K562 (cell line): ENCODE results near the gene KLRK1. TPM values are rescaled to one million over a fixed set of nuclear protein-coding genes. Genes with fewer than 3 reads are reported as not detected.

Experiments
- ATAC-seq: fragments of 200-7000 bp; cut with Tn5 transposase; 3 replicates; pipeline ENCODE4 v1.9.1; 2020; ENCODE audit warnings: moderate library complexity
- BruUV-seq: library from RNA; stranded (reverse); fragments of 400-500 nt; replicated peaks from 2 replicates; lab custom pipeline; 2021; lab: Mats Ljungman, UMichigan
- CTCF ChIA-PET: fragments of 300-600 bp; formaldehyde crosslinking; extraction: SDS; loops from one replicate; lab custom pipeline; 2021; ENCODE audit warnings: low intra/inter-chr PET ratio; lab: Yijun Ruan, JAX
- POLR2A ChIA-PET: fragments of 300-600, 350-650 bp; sonication (Branson Sonifier 250); formaldehyde crosslinking; extraction: SDS; loops from one replicate; lab custom pipeline; 2021; ENCODE audit warnings: antibody characterized with exemption, inconsistent platforms; lab: Yijun Ruan, JAX
- DNase-seq, 4 experiments: peaks; one replicate each; pipeline versions ENCODE4 v3.0.0 to v3.0.0-alpha.2; 2011 to 2018; ENCODE audit warnings: low spot score in 3 of 4, mixed read lengths in 3 of 4; ENCODE audit errors: extremely low read depth in 1 of 4
- FAIRE-seq: peaks from 2 replicates; lab custom pipeline; 2011; peaks lifted over from hg19 to GRCh38; lab: Jason Lieb, UNC
- H2AFZ ChIP-seq: 2 replicates; pipeline ENCODE4 v1.6.0; 2011; ENCODE audit warnings: low read depth, low read length, control low read depth, inconsistent platforms
- H3K27ac ChIP-seq: fragments of 200-600 bp; 3 replicates; pipeline ENCODE4 v1.8.0; 2011; ENCODE audit warnings: low read depth, mild to moderate bottlenecking, control low read depth, inconsistent platforms, low read length, moderate library complexity, mixed read lengths; ENCODE audit errors: extremely low read depth
- H3K27me3 ChIP-seq, 2 experiments: fragments of 300-600 bp in 1 of 2; 2 replicates in 1 of 2; 3 replicates in 1 of 2; pipeline versions ENCODE4 v1.6.0 to v1.8.0; 2011; ENCODE audit warnings: inconsistent platforms in 2 of 2, low read length in 2 of 2, mild to moderate bottlenecking in 1 of 2, mixed read lengths in 1 of 2, moderate library complexity in 1 of 2; ENCODE audit not compliant: control insufficient read depth in 2 of 2, insufficient read depth in 2 of 2
- H3K36me3 ChIP-seq: fragments of 300-600 bp; 3 replicates; pipeline ENCODE4 v1.8.0; 2011; ENCODE audit warnings: mild to moderate bottlenecking, low read length, inconsistent platforms; ENCODE audit not compliant: control insufficient read depth, insufficient read depth
- H3K4me1 ChIP-seq, 2 experiments: fragments of 200-600 bp in 1 of 2; replicated peaks in 1 of 2; 2 replicates in 1 of 2; 3 replicates in 1 of 2; pipeline versions ENCODE4 v1.5.1 to v1.8.0; 2011; ENCODE audit warnings: inconsistent platforms in 2 of 2, low read length in 2 of 2, mild to moderate bottlenecking in 1 of 2, mixed read lengths in 1 of 2, moderate library complexity in 1 of 2; ENCODE audit not compliant: control insufficient read depth in 2 of 2, insufficient read depth in 2 of 2
- H3K4me2 ChIP-seq: 2 replicates; pipeline ENCODE4 v1.6.1; 2011; ENCODE audit warnings: low read length, control low read depth, inconsistent platforms, mixed read lengths; ENCODE audit not compliant: insufficient read depth
- H3K4me3 ChIP-seq: fragments of 200-600 bp; sonication (generic), shearing (Covaris generic); 2 replicates; pipeline ENCODE4 v1.5.1; 2016; ENCODE audit warnings: control low read depth, inconsistent platforms
- H3K79me2 ChIP-seq: fragments of 200-600 bp; 3 replicates; pipeline ENCODE4 v1.8.0; 2011; ENCODE audit warnings: low read length, inconsistent platforms; ENCODE audit not compliant: control insufficient read depth, insufficient read depth
- H3K9ac ChIP-seq, 2 experiments: 2 replicates each; pipeline versions ENCODE4 v1.6.0 to v1.6.1; 2011; ENCODE audit warnings: low read depth in 2 of 2, low read length in 2 of 2, control low read depth in 1 of 2, inconsistent platforms in 1 of 2, mild to moderate bottlenecking in 1 of 2, mixed read lengths in 1 of 2; ENCODE audit not compliant: insufficient read depth in 1 of 2
- H3K9me1 ChIP-seq: one replicate; pipeline ENCODE4 v1.6.0; 2011; ENCODE audit warnings: inconsistent platforms, mild to moderate bottlenecking, low read length, moderate library complexity; ENCODE audit not compliant: control insufficient read depth, insufficient read depth
- H3K9me3 ChIP-seq: replicated peaks from 2 replicates; pipeline ENCODE4 v1.5.1; 2011; ENCODE audit warnings: low read depth, low read length, inconsistent platforms; ENCODE audit not compliant: control insufficient read depth, insufficient read depth
- H4K20me1 ChIP-seq: replicated peaks from 2 replicates; pipeline ENCODE4 v1.6.1; 2011; ENCODE audit warnings: low read length, inconsistent platforms, mixed read lengths; ENCODE audit not compliant: control insufficient read depth, insufficient read depth
- CBX2 ChIP-seq: fragments of 200-600 bp; sonication (generic); IDR thresholded peaks from one replicate; pipeline ENCODE4 v1.6.1; 2012; ENCODE audit warnings: mild to moderate bottlenecking, low read length, inconsistent platforms; ENCODE audit not compliant: insufficient read depth, poor library complexity, severe bottlenecking
- JUN ChIP-seq, 2 experiments: sonication (generic) in 1 of 2; formaldehyde crosslinking in 1 of 2; IDR thresholded peaks; 2 replicates each; pipeline versions ENCODE4 v1.6.1 to v1.8.0; 2012 to 2022; ENCODE audit warnings: borderline replicate concordance in 2 of 2, mild to moderate bottlenecking in 2 of 2, improper control_type of control experiment in 1 of 2, low read depth in 1 of 2, low read length in 1 of 2, missing genetic modification reagents in 1 of 2
- LARP7 ChIP-seq: fragments of 450-650 bp; IDR thresholded peaks from 2 replicates; pipeline ENCODE4 v1.6.1; 2016
- MCM3 ChIP-seq: fragments of 450-650 bp; IDR thresholded peaks from 2 replicates; pipeline ENCODE4 v1.6.1; 2016
- NFE2 ChIP-seq: IDR thresholded peaks from 2 replicates; pipeline ENCODE4 v1.6.1; 2014; ENCODE audit warnings: antibody characterized with exemption, low read depth
- SMAD4 ChIP-seq: fragments of 250-450 bp; sonication (Bioruptor Pico); conservative IDR thresholded peaks from 2 replicates; pipeline ENCODE4 v1.8.0; 2021; ENCODE audit warnings: inconsistent platforms, mild to moderate bottlenecking, moderate library complexity
- TEAD2 ChIP-seq: fragments of 450-650 bp; IDR thresholded peaks from 2 replicates; pipeline ENCODE4 v1.6.1; 2016; ENCODE audit warnings: missing genetic modification characterization, control low read depth, missing compliant biosample characterization
- ZBED1 ChIP-seq: IDR thresholded peaks from 2 replicates; pipeline ENCODE4 v1.6.1; 2014
- ZFPM2 ChIP-seq: fragments of 250-450 bp; sonication (Bioruptor Pico); IDR thresholded peaks from 2 replicates; pipeline ENCODE4 v1.5.1; 2022; ENCODE audit warnings: mild to moderate bottlenecking
- ZFX ChIP-seq: sonication (generic); formaldehyde crosslinking; IDR thresholded peaks from 2 replicates; pipeline ENCODE4 v1.8.0; 2022; ENCODE audit warnings: mild to moderate bottlenecking, missing genetic modification reagents, moderate library complexity
- WGBS: fragments of 100-300 bp; shearing (Covaris generic); methylation state at CpG from one replicate; pipeline ENCODE4 v1.1.6; 2016; ENCODE audit warnings: low coverage, mixed read lengths; ENCODE audit not compliant: insufficient coverage; ENCODE audit errors: missing lambda C conversion rate; 5-methylcytosine and 5-hydroxymethylcytosine counted together
- in situ Hi-C: fragments of 300-500 bp; cut with MboI; formaldehyde crosslinking; loops from 4 replicates; pipeline ENCODE4 v1.15.0; 2018; ENCODE audit warnings: inconsistent platforms, mixed read lengths
- intact Hi-C: fragments of 100-400 bp; cut with micrococcal nuclease; formaldehyde crosslinking; loops from 2 replicates; pipeline ENCODE4 v1.14.2; 2022
- polyA plus RNA-seq, 8 experiments: library from polyadenylated mRNA; depleted of rRNA in 4 of 8; stranded (reverse) in 5 of 8; unstranded in 3 of 8; fragments of >200 nt; fragmentation: Nextera tagmentation in 2 of 8; fragmentation: Illumina TruSeq in 1 of 8; extraction: Ambion mirVana in 2 of 8; extraction: Trizol in 1 of 8; gene quantifications; 2 replicates each; pipeline versions ENCODE4 v1.2.1 to v1.2.3, GENCODE V29; 2011 to 2014; ENCODE audit warnings: inconsistent platforms in 1 of 8, missing spikeins in 1 of 8
- total RNA-seq, 7 experiments: library from RNA; depleted of rRNA in 6 of 7; stranded (reverse); fragments of >200 nt in 6 of 7; fragmentation: Illumina TruSeq in 2 of 7; extraction: Trizol in 2 of 7; gene quantifications; 2 replicates each; pipeline versions ENCODE4 v1.2.1 to v1.2.3, GENCODE V29; 2011 to 2021; ENCODE audit warnings: low replicate concordance in 1 of 7
- TF ChIP-seq, protein P1 (sequence below), 2 experiments: fragments of 150-350 bp in 1 of 2; IDR thresholded peaks; 2 replicates each; pipeline ENCODE4 v1.6.1; 2012 to 2016; ENCODE audit warnings: low read depth in 2 of 2, low read length in 2 of 2, mild to moderate bottlenecking in 1 of 2, moderate library complexity in 1 of 2
- TF ChIP-seq, protein P2 (sequence below), 2 experiments: IDR thresholded peaks; 2 replicates each; pipeline ENCODE4 v1.6.1; 2012; ENCODE audit warnings: improper control_type of control experiment in 2 of 2, low read depth in 2 of 2, low read length in 2 of 2, borderline replicate concordance in 1 of 2
- TF ChIP-seq, protein P3 (sequence below): fragments of 450-650 bp; IDR thresholded peaks from 2 replicates; pipeline ENCODE4 v1.7.1; 2018; ENCODE audit warnings: mild to moderate bottlenecking, low read depth; ENCODE audit not compliant: partially characterized antibody

KLRK1 gene
- total and polyA plus RNA-seq, 9 of the 15 experiments (the other 6 are each of a cell fraction or from before 2014, with no cell fraction given) = 0.03 to 0.09 (median 0.06) TPM; not detected in 3

GRCh38 chr12:10388624-10389413 is 1.0 kb downstream of the KLRK1 start:
- no peak overlapping the region for H3K4me2 ChIP-seq
- intact Hi-C loops = no loop called here
- no peaks in the 10 kb centered on the region for H3K27me3 ChIP-seq
- no peaks in the 10 kb centered on the region for H3K4me1 ChIP-seq
- FAIRE-seq = no peak
- no peak overlapping the region for H3K9ac ChIP-seq
- H4K20me1 ChIP-seq = no peaks in the 10 kb centered on the region
- BruUV-seq = no TSS peak
- no peaks in the 10 kb centered on the region for H3K9me3 ChIP-seq
- no peaks in the 10 kb centered on the region for H3K9me1 ChIP-seq
- in situ Hi-C loops = no loop called here
- ChIA-PET CTCF (interaction anchor here (0.7 kb wide), 1 partner anchor 101 kb away, joined by 3 read pairs; no protein-coding TSS in a partner anchor), POLR2A (no interaction called here)
- H3K27ac ChIP-seq = no peak overlapping the region
- H3K4me3 ChIP-seq = no peak overlapping the region
- H3K79me2 ChIP-seq = no peaks in the 10 kb centered on the region
- no peak for DNase-seq
- no peak for ATAC-seq
- no peaks in the 10 kb centered on the region for H3K36me3 ChIP-seq
- 42% methylated on average over 9 of the region's 9 CpGs for WGBS
- no peak overlapping the region for H2AFZ ChIP-seq
- TF ChIP-seq LARP7 (no peak), TEAD2 (tag) (no peak), JUN (IDR thresholded peaks at IDR 0.05; ENCODE audit: borderline replicate concordance, low read depth, low read length) (no peak), JUN (CRISPR knock-in tag; IDR thresholded peaks at IDR 0.05; ENCODE audit: borderline replicate concordance) (no peak), CBX2 (no peak), SMAD4 (CRISPR knock-in tag) (no peak), MCM3 (no peak), ZFX (CRISPR knock-in tag) (no peak), ZFPM2 (CRISPR knock-in tag) (no peak), NFE2 (no peak), ZBED1 (no peak)
- TF ChIP-seq, protein P1, sequence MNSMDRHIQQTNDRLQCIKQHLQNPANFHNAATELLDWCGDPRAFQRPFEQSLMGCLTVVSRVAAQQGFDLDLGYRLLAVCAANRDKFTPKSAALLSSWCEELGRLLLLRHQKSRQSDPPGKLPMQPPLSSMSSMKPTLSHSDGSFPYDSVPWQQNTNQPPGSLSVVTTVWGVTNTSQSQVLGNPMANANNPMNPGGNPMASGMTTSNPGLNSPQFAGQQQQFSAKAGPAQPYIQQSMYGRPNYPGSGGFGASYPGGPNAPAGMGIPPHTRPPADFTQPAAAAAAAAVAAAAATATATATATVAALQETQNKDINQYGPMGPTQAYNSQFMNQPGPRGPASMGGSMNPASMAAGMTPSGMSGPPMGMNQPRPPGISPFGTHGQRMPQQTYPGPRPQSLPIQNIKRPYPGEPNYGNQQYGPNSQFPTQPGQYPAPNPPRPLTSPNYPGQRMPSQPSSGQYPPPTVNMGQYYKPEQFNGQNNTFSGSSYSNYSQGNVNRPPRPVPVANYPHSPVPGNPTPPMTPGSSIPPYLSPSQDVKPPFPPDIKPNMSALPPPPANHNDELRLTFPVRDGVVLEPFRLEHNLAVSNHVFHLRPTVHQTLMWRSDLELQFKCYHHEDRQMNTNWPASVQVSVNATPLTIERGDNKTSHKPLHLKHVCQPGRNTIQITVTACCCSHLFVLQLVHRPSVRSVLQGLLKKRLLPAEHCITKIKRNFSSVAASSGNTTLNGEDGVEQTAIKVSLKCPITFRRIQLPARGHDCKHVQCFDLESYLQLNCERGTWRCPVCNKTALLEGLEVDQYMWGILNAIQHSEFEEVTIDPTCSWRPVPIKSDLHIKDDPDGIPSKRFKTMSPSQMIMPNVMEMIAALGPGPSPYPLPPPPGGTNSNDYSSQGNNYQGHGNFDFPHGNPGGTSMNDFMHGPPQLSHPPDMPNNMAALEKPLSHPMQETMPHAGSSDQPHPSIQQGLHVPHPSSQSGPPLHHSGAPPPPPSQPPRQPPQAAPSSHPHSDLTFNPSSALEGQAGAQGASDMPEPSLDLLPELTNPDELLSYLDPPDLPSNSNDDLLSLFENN (IDR thresholded peaks at IDR 0.05; ENCODE audit: low read depth in 2 of 2, low read length in 2 of 2) = no peak
- TF ChIP-seq, protein P2, sequence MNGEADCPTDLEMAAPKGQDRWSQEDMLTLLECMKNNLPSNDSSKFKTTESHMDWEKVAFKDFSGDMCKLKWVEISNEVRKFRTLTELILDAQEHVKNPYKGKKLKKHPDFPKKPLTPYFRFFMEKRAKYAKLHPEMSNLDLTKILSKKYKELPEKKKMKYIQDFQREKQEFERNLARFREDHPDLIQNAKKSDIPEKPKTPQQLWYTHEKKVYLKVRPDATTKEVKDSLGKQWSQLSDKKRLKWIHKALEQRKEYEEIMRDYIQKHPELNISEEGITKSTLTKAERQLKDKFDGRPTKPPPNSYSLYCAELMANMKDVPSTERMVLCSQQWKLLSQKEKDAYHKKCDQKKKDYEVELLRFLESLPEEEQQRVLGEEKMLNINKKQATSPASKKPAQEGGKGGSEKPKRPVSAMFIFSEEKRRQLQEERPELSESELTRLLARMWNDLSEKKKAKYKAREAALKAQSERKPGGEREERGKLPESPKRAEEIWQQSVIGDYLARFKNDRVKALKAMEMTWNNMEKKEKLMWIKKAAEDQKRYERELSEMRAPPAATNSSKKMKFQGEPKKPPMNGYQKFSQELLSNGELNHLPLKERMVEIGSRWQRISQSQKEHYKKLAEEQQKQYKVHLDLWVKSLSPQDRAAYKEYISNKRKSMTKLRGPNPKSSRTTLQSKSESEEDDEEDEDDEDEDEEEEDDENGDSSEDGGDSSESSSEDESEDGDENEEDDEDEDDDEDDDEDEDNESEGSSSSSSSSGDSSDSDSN (IDR thresholded peaks at IDR 0.05; ENCODE audit: borderline replicate concordance in 1 of 2, low read depth in 2 of 2, low read length in 2 of 2) = no peak
- TF ChIP-seq, protein P3, sequence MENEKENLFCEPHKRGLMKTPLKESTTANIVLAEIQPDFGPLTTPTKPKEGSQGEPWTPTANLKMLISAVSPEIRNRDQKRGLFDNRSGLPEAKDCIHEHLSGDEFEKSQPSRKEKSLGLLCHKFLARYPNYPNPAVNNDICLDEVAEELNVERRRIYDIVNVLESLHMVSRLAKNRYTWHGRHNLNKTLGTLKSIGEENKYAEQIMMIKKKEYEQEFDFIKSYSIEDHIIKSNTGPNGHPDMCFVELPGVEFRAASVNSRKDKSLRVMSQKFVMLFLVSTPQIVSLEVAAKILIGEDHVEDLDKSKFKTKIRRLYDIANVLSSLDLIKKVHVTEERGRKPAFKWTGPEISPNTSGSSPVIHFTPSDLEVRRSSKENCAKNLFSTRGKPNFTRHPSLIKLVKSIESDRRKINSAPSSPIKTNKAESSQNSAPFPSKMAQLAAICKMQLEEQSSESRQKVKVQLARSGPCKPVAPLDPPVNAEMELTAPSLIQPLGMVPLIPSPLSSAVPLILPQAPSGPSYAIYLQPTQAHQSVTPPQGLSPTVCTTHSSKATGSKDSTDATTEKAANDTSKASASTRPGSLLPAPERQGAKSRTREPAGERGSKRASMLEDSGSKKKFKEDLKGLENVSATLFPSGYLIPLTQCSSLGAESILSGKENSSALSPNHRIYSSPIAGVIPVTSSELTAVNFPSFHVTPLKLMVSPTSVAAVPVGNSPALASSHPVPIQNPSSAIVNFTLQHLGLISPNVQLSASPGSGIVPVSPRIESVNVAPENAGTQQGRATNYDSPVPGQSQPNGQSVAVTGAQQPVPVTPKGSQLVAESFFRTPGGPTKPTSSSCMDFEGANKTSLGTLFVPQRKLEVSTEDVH = no peak
